ENCODE data around the gene IL3. TPM values are rescaled to one million over a fixed set of nuclear protein-coding genes. Genes with fewer than 3 reads are reported as not detected.

Gene IL3
- total and polyA plus RNA-seq, 2 experiments from 2014 or later, result not detected

DNA sequence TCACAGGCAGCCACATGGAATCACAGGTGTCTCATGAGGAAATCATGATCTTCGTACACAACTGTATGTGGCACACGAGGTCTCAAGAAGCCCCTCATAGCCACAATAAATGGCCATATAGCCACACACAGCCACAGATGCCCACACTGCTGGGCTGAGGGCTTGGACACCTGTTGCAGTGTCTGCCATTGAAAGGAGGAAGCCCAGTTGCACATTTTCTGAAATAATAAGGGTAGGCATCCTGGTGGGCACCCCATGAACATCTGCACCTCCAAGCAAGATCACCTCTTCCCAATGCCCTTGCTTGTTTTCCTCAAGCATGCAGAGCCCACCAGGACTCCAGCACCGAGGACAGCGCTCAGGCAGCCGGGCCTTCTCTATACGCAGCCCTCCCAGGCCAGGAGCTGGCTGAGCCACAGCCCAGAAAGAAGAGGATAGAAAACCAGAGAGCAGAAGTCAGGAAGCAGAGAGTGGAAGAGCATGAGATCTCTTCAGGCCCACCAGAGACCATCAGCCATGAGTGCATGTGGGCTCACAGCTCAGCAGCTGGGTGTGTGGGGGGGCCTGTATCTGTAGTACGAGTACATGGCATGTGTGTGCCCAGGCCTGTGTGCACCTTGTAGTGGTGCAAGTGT lies 48.0 kb upstream of the IL3 start (continued):
- TF ChIP-seq, protein P1, sequence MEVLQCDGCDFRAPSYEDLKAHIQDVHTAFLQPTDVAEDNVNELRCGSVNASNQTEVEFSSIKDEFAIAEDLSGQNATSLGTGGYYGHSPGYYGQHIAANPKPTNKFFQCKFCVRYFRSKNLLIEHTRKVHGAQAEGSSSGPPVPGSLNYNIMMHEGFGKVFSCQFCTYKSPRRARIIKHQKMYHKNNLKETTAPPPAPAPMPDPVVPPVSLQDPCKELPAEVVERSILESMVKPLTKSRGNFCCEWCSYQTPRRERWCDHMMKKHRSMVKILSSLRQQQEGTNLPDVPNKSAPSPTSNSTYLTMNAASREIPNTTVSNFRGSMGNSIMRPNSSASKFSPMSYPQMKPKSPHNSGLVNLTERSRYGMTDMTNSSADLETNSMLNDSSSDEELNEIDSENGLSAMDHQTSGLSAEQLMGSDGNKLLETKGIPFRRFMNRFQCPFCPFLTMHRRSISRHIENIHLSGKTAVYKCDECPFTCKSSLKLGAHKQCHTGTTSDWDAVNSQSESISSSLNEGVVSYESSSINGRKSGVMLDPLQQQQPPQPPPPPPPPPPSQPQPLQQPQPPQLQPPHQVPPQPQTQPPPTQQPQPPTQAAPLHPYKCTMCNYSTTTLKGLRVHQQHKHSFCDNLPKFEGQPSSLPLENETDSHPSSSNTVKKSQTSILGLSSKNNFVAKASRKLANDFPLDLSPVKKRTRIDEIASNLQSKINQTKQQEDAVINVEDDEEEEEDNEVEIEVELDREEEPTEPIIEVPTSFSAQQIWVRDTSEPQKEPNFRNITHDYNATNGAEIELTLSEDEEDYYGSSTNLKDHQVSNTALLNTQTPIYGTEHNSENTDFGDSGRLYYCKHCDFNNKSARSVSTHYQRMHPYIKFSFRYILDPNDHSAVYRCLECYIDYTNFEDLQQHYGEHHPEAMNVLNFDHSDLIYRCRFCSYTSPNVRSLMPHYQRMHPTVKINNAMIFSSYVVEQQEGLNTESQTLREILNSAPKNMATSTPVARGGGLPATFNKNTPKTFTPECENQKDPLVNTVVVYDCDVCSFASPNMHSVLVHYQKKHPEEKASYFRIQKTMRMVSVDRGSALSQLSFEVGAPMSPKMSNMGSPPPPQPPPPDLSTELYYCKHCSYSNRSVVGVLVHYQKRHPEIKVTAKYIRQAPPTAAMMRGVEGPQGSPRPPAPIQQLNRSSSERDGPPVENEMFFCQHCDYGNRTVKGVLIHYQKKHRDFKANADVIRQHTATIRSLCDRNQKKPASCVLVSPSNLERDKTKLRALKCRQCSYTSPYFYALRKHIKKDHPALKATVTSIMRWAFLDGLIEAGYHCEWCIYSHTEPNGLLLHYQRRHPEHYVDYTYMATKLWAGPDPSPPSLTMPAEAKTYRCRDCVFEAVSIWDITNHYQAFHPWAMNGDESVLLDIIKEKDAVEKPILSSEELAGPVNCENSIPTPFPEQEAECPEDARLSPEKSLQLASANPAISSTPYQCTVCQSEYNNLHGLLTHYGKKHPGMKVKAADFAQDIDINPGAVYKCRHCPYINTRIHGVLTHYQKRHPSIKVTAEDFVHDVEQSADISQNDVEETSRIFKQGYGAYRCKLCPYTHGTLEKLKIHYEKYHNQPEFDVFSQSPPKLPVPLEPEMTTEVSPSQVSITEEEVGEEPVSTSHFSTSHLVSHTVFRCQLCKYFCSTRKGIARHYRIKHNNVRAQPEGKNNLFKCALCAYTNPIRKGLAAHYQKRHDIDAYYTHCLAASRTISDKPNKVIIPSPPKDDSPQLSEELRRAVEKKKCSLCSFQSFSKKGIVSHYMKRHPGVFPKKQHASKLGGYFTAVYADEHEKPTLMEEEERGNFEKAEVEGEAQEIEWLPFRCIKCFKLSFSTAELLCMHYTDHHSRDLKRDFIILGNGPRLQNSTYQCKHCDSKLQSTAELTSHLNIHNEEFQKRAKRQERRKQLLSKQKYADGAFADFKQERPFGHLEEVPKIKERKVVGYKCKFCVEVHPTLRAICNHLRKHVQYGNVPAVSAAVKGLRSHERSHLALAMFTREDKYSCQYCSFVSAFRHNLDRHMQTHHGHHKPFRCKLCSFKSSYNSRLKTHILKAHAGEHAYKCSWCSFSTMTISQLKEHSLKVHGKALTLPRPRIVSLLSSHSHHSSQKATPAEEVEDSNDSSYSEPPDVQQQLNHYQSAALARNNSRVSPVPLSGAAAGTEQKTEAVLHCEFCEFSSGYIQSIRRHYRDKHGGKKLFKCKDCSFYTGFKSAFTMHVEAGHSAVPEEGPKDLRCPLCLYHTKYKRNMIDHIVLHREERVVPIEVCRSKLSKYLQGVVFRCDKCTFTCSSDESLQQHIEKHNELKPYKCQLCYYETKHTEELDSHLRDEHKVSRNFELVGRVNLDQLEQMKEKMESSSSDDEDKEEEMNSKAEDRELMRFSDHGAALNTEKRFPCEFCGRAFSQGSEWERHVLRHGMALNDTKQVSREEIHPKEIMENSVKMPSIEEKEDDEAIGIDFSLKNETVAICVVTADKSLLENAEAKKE (CRISPR knock-in tag; IDR thresholded peaks at IDR 0.05), result no peak
- TF ChIP-seq, protein P2, sequence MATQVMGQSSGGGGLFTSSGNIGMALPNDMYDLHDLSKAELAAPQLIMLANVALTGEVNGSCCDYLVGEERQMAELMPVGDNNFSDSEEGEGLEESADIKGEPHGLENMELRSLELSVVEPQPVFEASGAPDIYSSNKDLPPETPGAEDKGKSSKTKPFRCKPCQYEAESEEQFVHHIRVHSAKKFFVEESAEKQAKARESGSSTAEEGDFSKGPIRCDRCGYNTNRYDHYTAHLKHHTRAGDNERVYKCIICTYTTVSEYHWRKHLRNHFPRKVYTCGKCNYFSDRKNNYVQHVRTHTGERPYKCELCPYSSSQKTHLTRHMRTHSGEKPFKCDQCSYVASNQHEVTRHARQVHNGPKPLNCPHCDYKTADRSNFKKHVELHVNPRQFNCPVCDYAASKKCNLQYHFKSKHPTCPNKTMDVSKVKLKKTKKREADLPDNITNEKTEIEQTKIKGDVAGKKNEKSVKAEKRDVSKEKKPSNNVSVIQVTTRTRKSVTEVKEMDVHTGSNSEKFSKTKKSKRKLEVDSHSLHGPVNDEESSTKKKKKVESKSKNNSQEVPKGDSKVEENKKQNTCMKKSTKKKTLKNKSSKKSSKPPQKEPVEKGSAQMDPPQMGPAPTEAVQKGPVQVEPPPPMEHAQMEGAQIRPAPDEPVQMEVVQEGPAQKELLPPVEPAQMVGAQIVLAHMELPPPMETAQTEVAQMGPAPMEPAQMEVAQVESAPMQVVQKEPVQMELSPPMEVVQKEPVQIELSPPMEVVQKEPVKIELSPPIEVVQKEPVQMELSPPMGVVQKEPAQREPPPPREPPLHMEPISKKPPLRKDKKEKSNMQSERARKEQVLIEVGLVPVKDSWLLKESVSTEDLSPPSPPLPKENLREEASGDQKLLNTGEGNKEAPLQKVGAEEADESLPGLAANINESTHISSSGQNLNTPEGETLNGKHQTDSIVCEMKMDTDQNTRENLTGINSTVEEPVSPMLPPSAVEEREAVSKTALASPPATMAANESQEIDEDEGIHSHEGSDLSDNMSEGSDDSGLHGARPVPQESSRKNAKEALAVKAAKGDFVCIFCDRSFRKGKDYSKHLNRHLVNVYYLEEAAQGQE (IDR thresholded peaks at IDR 0.05; ENCODE audit: unreplicated experiment), result peak; percentile 92
- no peak for TF ChIP-seq ZNF331 (CRISPR knock-in tag; IDR thresholded peaks at IDR 0.05; ENCODE audit: low read depth)
- TF ChIP-seq CREB1 (CRISPR knock-in tag; IDR thresholded peaks at IDR 0.05; ENCODE audit: low read depth), result no peak
- no peak for TF ChIP-seq EZH2 (IDR thresholded peaks at IDR 0.05; ENCODE audit: low read depth, unreplicated experiment)
- TF ChIP-seq, protein P3, sequence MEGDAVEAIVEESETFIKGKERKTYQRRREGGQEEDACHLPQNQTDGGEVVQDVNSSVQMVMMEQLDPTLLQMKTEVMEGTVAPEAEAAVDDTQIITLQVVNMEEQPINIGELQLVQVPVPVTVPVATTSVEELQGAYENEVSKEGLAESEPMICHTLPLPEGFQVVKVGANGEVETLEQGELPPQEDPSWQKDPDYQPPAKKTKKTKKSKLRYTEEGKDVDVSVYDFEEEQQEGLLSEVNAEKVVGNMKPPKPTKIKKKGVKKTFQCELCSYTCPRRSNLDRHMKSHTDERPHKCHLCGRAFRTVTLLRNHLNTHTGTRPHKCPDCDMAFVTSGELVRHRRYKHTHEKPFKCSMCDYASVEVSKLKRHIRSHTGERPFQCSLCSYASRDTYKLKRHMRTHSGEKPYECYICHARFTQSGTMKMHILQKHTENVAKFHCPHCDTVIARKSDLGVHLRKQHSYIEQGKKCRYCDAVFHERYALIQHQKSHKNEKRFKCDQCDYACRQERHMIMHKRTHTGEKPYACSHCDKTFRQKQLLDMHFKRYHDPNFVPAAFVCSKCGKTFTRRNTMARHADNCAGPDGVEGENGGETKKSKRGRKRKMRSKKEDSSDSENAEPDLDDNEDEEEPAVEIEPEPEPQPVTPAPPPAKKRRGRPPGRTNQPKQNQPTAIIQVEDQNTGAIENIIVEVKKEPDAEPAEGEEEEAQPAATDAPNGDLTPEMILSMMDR (conservative IDR thresholded peaks at IDR 0.05; ENCODE audit: low read depth in 2 of 2), result no peak
- TF ChIP-seq NANOG (IDR thresholded peaks at IDR 0.05; ENCODE audit: borderline replicate concordance), result peak; percentile 9; the same call in 1 of the 2 replicates
- no peak for TF ChIP-seq EZH2phosphoT487 (IDR thresholded peaks at IDR 0.05; ENCODE audit: unreplicated experiment)

Measured in GM23338 (cell line).